Hematopoietic multipotent progenitor cell treated with erythropoietin and hydrocortisone succinate and interleukin-3 and kit ligand, for 6 days (in vitro differentiated cells): ENCODE results near the gene ZNF701.
"Not testable (repeated sequence)": the region's sequence is repeated elsewhere in the genome, so short reads cannot be mapped to it uniquely, and the experiment has no call there.

Experiments
- DNase-seq: peaks from one replicate; pipeline ENCODE4 v3.0.0-alpha.2; 2015

The ZNF701 gene

GRCh38 chr19:52570000-52570861 is at the start of gene ZNF701:
TSS of gene ZNF701 (plus strand) at chr19:52570287. CDS start at chr19:52574148, 3,861 bp downstream.
- peak; percentile 93 for DNase-seq

- DNase-seq = no peak
Measured at GRCh38 chr19:52522551-52522950, 47.5 kb upstream of the ZNF701 start.

GRCh38 chr19:52524086-52524485 is 46.0 kb upstream of the ZNF701 start:
- DNase-seq = no peak

GRCh38 chr19:52527134-52527955 is 42.7 kb upstream of the ZNF701 start, which contains the start of gene ZNF808:
TSS of gene ZNF808 (plus strand) at chr19:52527668. CDS start at chr19:52543285, 15,617 bp downstream.
- peak; percentile 96 for DNase-seq

- peak; percentile 4 for DNase-seq
Measured at GRCh38 chr19:52527956-52528351, 42.1 kb upstream of the ZNF701 start.

GRCh38 chr19:52532480-52532879 is 37.6 kb upstream of the ZNF701 start:
- no peak for DNase-seq

- DNase-seq = no peak
Measured at GRCh38 chr19:52533901-52534300, 36.2 kb upstream of the ZNF701 start.

GRCh38 chr19:52535385-52535770 is 34.7 kb upstream of the ZNF701 start:
- not testable (repeated sequence) for DNase-seq

- DNase-seq = peak; percentile 96
Measured at GRCh38 chr19:52535771-52536447, 34.2 kb upstream of the ZNF701 start.

GRCh38 chr19:52536448-52536800 is 33.7 kb upstream of the ZNF701 start:
- DNase-seq = peak; percentile 65

- DNase-seq = not testable (repeated sequence)
Measured at GRCh38 chr19:52538815-52539214, 31.3 kb upstream of the ZNF701 start.

GRCh38 chr19:52541176-52541575 is 28.9 kb upstream of the ZNF701 start:
- not testable (repeated sequence) for DNase-seq

GRCh38 chr19:52541608-52542007 is 28.5 kb upstream of the ZNF701 start:
- DNase-seq = no peak

GRCh38 chr19:52542541-52542940 is 27.5 kb upstream of the ZNF701 start:
- not testable (repeated sequence) for DNase-seq

GRCh38 chr19:52542984-52543664 is 27.0 kb upstream of the ZNF701 start:
- no peak for DNase-seq

GRCh38 chr19:52554216-52554971 is 15.7 kb upstream of the ZNF701 start:
- no peak for DNase-seq

- DNase-seq = no peak
Measured at GRCh38 chr19:52557231-52557995, 12.7 kb upstream of the ZNF701 start.

GRCh38 chr19:52558732-52559445 is 11.2 kb upstream of the ZNF701 start:
- not testable (repeated sequence) for DNase-seq

- not testable (repeated sequence) for DNase-seq
Measured at GRCh38 chr19:52561611-52562010, 8.5 kb upstream of the ZNF701 start.

- no peak for DNase-seq
Measured at GRCh38 chr19:52566121-52566520, 4.0 kb upstream of the ZNF701 start.
